ENCODE measurements around the gene ADAMTS9.
A peak's percentile ranks its signal among the peaks of the same experiment; 100 is the strongest.
"Not testable (repeated sequence)": the region's sequence is repeated elsewhere in the genome, so short reads cannot be mapped to it uniquely, and the experiment has no call there.

ADAMTS9 gene

GRCh38 chr3:64568895-64569517 is 118.8 kb downstream of the ADAMTS9 start:
- DNase-seq, result no peak

GRCh38 chr3:64566859-64567258 is 120.9 kb downstream of the ADAMTS9 start:
- no peak for DNase-seq

DNA sequence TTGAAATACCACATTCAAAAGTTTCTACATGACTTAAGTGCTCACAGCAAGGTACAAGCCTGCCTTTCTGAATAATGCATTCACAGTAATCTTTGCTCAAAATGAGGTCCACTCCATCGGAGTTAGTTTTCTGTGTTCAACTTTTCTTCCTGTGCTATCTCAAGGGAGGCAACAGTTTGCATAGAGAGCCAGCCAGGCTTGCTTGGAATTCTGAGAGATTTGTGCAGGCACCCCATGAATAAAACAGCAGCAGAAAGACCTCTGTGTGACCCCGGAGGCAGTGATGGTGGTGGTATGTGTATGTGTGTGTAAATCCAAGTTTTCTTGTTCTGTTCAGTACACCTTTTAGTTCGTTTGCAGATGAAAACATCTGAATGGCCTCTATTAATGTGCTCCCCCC is 124.0 kb downstream of the ADAMTS9 start:
- DNase-seq, result no peak

GRCh38 chr3:64561868-64562267 is 125.9 kb downstream of the ADAMTS9 start:
- DNase-seq, result no peak

DNA sequence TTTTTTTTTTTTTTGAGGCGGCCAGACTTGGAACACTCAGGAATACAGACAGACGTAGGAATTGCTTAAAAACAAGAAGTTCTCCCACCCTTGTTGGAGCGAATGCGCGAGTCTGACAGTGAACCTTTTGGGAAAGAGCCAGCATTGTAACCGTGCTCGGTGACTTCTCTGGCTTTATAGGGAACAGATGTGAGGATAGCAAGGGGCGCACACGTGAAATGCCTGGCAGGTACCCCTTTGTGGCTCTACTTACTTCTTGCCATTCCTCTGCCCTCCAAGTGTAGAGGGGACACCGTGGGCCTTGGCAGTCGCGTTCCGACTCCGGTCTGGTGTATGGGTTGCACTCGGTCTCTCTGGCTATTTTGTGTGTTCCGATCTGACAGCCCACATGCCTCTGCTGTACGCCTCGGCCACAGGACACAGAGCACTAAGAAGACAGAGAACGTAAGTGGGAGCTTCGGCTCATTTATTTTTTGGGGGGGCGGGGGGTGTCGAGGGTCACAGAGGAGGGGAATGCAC is 126.4 kb downstream of the ADAMTS9 start:
- DNase-seq, result no peak

DNA sequence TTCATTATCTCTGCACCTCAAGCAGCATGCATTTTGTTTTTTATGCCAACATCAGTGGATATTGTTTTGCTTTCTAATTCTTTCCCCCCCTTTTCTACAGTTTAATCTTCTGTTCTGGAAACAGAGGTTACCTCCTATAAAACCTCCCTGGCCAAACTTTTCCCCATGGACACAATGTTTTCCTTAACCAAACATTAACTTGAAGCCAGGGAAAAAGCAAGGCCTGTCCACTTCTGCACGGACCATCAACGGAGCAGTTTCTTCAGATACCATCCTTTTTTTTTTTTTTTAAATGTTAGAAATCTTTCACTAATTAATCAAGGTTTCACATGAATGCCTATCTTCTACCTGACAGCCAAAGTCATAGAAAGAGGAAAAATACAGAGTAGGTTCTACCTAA is 127.0 kb downstream of the ADAMTS9 start:
- DNase-seq, result no peak

GRCh38 chr3:64559588-64559987 is 128.2 kb downstream of the ADAMTS9 start:
- no peak for DNase-seq

DNA sequence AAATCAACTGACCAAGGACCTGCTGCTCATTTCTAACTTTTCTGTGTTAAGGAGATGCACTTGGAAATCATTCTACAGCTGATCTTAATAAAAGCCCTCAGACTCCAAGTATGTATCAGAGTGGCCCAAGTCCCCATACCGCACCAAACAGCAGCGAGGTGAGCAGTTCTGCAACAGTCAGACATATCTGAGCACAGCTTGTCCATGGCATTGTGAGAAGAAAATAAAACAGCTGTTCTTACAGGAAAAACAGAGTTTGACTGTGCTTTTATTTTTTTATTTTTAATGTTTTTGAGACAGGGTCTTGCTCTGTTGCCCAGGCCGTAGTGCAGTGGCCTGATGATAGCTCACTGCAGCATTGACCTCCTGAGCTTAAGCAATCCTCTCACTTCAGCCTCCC is 131.8 kb downstream of the ADAMTS9 start:
- no peak for DNase-seq

DNA sequence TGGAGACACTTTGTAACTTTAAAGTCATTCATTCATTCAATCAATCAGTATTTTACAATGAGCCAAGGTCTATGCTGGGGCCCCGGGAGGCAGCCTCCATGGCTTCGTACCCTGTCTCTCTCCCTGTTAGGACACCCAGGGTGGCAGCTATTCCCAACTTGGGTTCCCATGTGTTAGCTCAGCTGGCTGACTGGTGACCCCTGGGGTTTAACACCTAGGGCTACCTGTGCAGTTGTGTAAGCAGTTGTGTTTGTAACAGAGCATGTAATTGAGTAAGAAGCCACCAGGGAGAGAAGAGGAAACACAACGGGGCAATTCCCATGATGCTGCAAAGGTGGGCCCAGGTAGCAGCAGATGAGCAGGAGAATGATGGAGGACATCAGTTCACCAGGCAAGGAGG is 132.4 kb downstream of the ADAMTS9 start:
- no peak for DNase-seq

DNA sequence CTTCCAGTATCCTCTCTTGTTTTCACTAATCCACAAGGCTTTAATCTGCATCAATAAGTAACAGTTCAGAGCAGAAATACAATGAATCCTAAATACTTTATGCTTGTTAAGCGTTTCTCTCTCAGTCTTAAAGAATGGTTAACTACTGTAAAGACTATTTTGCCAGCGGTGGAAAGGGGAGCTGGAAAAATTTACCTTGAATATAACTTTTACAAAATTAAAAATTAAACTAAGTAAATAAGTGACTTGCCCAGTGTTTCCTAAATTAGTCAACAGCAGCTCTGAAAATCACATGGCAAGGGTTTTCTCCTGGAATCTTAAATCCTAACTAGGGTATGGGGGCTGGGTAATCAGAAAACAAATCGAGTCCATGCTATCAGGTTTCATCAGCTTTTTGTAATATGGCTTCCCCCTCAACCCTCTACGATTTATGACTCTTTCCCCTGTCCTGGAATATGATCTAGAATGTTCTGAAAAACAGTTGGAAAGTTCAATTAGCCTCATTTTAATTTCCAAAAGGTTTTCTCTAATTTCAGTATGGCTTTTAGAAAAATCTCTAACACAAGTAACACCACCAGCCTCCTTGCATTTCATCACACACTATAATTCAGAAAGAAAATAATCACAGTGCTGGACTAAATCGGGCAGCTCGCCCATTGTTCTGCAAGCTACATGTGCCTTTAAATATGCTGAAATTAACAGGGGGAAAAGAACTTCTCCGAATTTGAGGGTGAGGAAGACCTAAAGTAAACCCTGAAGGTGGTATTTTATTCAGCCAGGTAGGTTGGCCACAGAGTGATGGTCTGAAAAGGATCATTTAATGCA is 133.5 kb downstream of the ADAMTS9 start:
- DNase-seq, result no peak

- DNase-seq, result no peak
Measured at GRCh38 chr3:64552966-64553365, 134.8 kb downstream of the ADAMTS9 start.

- no peak for DNase-seq
Measured at GRCh38 chr3:64552160-64552559, 135.6 kb downstream of the ADAMTS9 start.

DNA sequence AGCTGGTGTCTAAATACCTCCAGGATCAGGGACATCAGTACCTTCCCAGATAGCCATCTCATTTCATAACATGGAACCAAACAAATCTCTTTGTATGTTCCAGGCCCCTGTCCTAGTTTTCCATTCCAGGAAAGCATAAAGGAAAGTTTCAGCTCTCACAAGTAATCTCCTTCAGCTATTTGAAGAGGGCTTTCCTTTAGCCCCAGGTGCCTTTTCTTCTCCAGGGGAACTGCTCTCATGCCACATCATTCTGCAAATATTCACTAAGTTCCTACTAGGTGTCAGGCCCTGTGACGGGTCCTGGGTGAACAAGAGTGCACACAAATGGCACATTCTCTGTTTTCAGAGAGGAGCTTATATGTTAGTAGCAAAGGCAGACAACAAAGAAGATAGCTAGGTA is 136.1 kb downstream of the ADAMTS9 start:
- no peak for DNase-seq

GRCh38 chr3:64550745-64551144 is 137.1 kb downstream of the ADAMTS9 start:
- no peak for DNase-seq

DNA sequence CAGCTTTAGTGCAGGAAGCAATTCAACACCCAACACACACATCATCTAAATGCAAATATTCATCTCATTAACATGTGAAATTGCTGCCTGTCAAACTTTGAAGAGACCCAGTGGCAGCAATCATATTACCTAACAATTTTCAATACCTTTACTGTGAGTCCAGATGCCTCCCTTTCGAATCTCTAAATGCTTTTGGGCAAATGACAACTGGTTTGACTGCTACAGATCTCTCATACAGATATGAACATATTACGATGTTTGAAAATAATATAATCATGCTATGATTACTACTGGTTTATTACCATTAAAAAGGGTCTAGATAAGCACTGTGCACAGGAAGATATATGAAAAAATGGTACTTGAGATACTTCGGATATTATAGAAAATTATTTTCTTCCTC is 137.9 kb downstream of the ADAMTS9 start:
- no peak for DNase-seq

- DNase-seq, result no peak
Measured at GRCh38 chr3:64548200-64548889, 139.5 kb downstream of the ADAMTS9 start.

- DNase-seq, result no peak
Measured at GRCh38 chr3:64546856-64547255, 140.9 kb downstream of the ADAMTS9 start.

- DNase-seq, result not testable (repeated sequence)
Measured at GRCh38 chr3:64545239-64545638, 142.6 kb downstream of the ADAMTS9 start.

GRCh38 chr3:64541803-64542202 is 146.0 kb downstream of the ADAMTS9 start:
- no peak for DNase-seq

DNA sequence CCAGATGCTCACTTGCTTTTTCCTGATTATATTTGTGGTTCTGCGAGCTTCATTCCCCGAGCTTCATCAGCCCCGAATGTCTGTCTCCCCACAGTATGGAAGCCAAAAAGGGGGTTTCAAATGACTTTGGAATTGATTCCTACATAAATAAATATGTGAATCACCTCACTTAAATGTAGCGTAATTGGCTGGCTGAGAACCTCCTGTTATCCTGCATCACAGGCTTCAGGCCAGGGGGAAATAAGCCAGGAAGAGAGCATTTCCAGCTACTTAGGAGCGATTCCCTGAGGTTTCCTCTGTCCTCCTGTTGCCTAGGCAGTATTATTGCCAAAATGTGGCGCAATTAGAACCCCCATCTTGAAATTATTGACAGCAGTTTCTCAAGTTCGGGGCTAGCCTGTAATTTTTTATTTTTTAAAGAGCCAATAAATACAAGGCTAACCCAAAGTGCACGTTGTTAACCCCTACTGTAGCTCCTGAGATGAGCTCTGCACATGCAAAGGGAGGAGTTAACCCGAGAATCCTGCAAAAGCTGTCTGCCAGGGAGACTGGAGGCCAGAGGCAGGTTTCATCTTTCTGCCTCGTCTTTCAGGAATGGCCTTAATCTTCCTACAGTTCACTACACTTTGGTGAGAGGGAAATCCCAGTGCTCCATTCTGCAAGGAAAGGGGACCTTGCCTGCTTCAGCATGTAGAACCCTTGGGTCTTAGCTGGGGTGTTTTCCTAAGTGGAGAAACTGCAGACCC is 148.2 kb downstream of the ADAMTS9 start:
- no peak for DNase-seq

DNA sequence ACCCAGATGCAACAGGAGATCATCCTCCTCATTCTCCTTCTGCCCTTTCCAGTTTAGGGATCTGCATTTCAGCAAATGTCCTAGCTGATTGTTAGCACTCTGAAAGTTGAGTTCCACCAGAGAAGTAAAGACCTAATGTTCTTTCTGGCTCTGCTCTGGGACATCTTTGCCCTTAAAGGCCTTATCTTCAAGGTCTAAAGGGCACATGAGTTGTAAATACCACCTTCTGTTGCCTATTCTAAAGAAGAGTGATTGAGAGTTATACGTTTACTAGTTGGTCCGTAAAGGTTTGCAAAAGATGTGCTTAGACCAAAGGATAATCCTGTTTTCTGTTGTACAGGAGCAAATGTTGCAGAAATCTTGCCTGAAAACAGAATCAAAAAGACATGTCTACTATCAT is 151.6 kb downstream of the ADAMTS9 start:
- DNase-seq, result no peak

GRCh38 chr3:64533617-64534317 is 154.0 kb downstream of the ADAMTS9 start:
- DNase-seq, result peak; percentile 63

All from NCI-H1105 (cell line).